Measurements from ENCODE around the gene SRL. TPM values are rescaled to one million over a fixed set of nuclear protein-coding genes. Genes with fewer than 3 reads are reported as not detected.

Gene SRL
- total and polyA plus RNA-seq, 2 of the 13 experiments (the other 11 are each of a cell fraction or from before 2014, with no cell fraction given), result 0.05 TPM; not detected in 1

- TF ChIP-seq ZNF710 (CRISPR knock-in tag; IDR thresholded peaks at IDR 0.05; ENCODE audit: borderline replicate concordance), result peak; percentile 90
- TF ChIP-seq ZNF558 (CRISPR knock-in tag; IDR thresholded peaks at IDR 0.05; ENCODE audit: borderline replicate concordance), result 0 out of 2 replicates have a peak, but pooled peaks have one; percentile 61
- peak; percentile 75 for TF ChIP-seq SNAPC2 (CRISPR knock-in tag; IDR thresholded peaks at IDR 0.05)
- TF ChIP-seq KAT7 (CRISPR knock-in tag; IDR thresholded peaks at IDR 0.05; ENCODE audit: borderline replicate concordance), result peak; percentile 75; the same call in 1 of the 2 replicates
- peak; percentile 79 for TF ChIP-seq TOPORS (CRISPR knock-in tag; IDR thresholded peaks at IDR 0.05)
- no peak for TF ChIP-seq KDM1A (CRISPR knock-in tag; IDR thresholded peaks at IDR 0.05)
- peak; percentile 39 for TF ChIP-seq TBL1XR1 (IDR thresholded peaks at IDR 0.05; ENCODE audit: borderline replicate concordance, low read length, partially characterized antibody)
- TF ChIP-seq TCF7L2 (IDR thresholded peaks at IDR 0.05; ENCODE audit: low read depth, low read length), result no peak
- TF ChIP-seq SPEN (CRISPR knock-in tag; IDR thresholded peaks at IDR 0.05; ENCODE audit: low read depth), result peak; percentile 46
- no peak for TF ChIP-seq ZNF552 (CRISPR knock-in tag; IDR thresholded peaks at IDR 0.05; ENCODE audit: borderline replicate concordance)
- no peak for TF ChIP-seq ZNF557 (CRISPR knock-in tag; IDR thresholded peaks at IDR 0.05)
- peak; percentile 70 for TF ChIP-seq GATAD1 (CRISPR knock-in tag; IDR thresholded peaks at IDR 0.05)
- 0 out of 2 replicates have a peak, but pooled peaks have one; percentile 58 for TF ChIP-seq ETS1 (CRISPR knock-in tag; IDR thresholded peaks at IDR 0.05)
- TF ChIP-seq MYC (CRISPR knock-in tag; IDR thresholded peaks at IDR 0.05; ENCODE audit: borderline replicate concordance), result peak; percentile 97
- TF ChIP-seq NFYB (CRISPR knock-in tag; IDR thresholded peaks at IDR 0.05), result 0 out of 2 replicates have a peak, but pooled peaks have one; percentile 8
- TF ChIP-seq MXI1 (IDR thresholded peaks at IDR 0.05; ENCODE audit: borderline replicate concordance, low read depth, low read length), result peak; percentile 89; the same call in 1 of the 3 replicates
- TF ChIP-seq NR2F2 (IDR thresholded peaks at IDR 0.05; ENCODE audit: borderline replicate concordance, low read depth), result peak; percentile 17; the same call in 1 of the 2 replicates
- peak; percentile 79 for TF ChIP-seq HDAC1 (CRISPR knock-in tag; IDR thresholded peaks at IDR 0.05)
- no peak for TF ChIP-seq ZNF207 (IDR thresholded peaks at IDR 0.05; ENCODE audit: borderline replicate concordance)
- TF ChIP-seq SCMH1 (CRISPR knock-in tag; IDR thresholded peaks at IDR 0.05; ENCODE audit: borderline replicate concordance), result no peak
- TF ChIP-seq EP300 (IDR thresholded peaks at IDR 0.05; ENCODE audit: low read depth in 2 of 2, low read length in 2 of 2), result no peak
- peak; percentile 25 for TF ChIP-seq EP300 (CRISPR knock-in tag; IDR thresholded peaks at IDR 0.05; ENCODE audit: borderline replicate concordance)
- TF ChIP-seq RCOR2 (CRISPR knock-in tag; IDR thresholded peaks at IDR 0.05), result no peak
- TF ChIP-seq ZNF367 (CRISPR knock-in tag; IDR thresholded peaks at IDR 0.05; ENCODE audit: borderline replicate concordance), result no peak
- TF ChIP-seq MED8 (CRISPR knock-in tag; IDR thresholded peaks at IDR 0.05; ENCODE audit: insufficient replicate concordance), result peak; percentile 82
- peak in 1 of 2 experiments; percentile 84; a peak in 2 of 4 replicates for TF ChIP-seq KLF16 (CRISPR knock-in tag; IDR thresholded peaks at IDR 0.05)
- TF ChIP-seq, protein P1, sequence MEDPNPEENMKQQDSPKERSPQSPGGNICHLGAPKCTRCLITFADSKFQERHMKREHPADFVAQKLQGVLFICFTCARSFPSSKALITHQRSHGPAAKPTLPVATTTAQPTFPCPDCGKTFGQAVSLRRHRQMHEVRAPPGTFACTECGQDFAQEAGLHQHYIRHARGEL (CRISPR knock-in tag; IDR thresholded peaks at IDR 0.05), result peak; percentile 36; the same call in 1 of the 2 replicates
Observed at GRCh38 chr16:4271176-4272113, 29.6 kb upstream of the SRL start (continued).

Data from HepG2 (cell line).